ENCODE measurements around the gene C6orf132. TPM values are rescaled to one million over a fixed set of nuclear protein-coding genes. Genes with fewer than 3 reads are reported as not detected.

C6orf132 gene
- total RNA-seq, 4 donors from 2014 or later, result 0.22 to 4.7 (median 2.2) TPM

- 33 to 39% methylated on average over 7 of the region's 7 CpGs for WGBS, 2 donors
- Histone ChIP-seq H3K4me1 (no peaks in the 10 kb centered on the region), H3K36me3 (peaks cover 0 to 93% (median 0%) of the 10 kb centered on the region in 3 donors), H3K27ac (no peak overlapping the region), H3K27me3 (no peaks in the 10 kb centered on the region), H3K9me3 (no peaks in the 10 kb centered on the region), H3K4me3 (no peak overlapping the region)
- TF ChIP-seq POLR2A (IDR thresholded peaks at IDR 0.05), result no peak
- TF ChIP-seq CTCF (IDR thresholded peaks at IDR 0.05), result peak; percentile 65 to 72 (median 69)
- peak; percentile 60 to 85 for DNase-seq (ENCODE audit: low spot score in 2 of 2)
Measured at GRCh38 chr6:42075159-42075838, 67.1 kb downstream of the C6orf132 start.

- no peak for DNase-seq (ENCODE audit: low spot score in 2 of 2)
- Histone ChIP-seq H3K27ac (no peak overlapping the region), H3K4me1 (no peaks in the 10 kb centered on the region), H3K4me3 (no peak overlapping the region), H3K27me3 (no peaks in the 10 kb centered on the region), H3K9me3 (no peaks in the 10 kb centered on the region), H3K36me3 (peaks cover 0 to 93% (median 9%) of the 10 kb centered on the region in 3 donors)
- TF ChIP-seq POLR2A (IDR thresholded peaks at IDR 0.05) (no peak), CTCF (IDR thresholded peaks at IDR 0.05) (no peak), EP300 (IDR thresholded peaks at IDR 0.05) (no peak)
- 88 to 93% methylated on average over 2 of the region's 2 CpGs for WGBS, 2 donors
Measured at GRCh38 chr6:42073287-42073686, 69.1 kb downstream of the C6orf132 start.

GRCh38 chr6:42071881-42072583 lies 70.4 kb downstream of the C6orf132 start:
- no peak for DNase-seq (ENCODE audit: low spot score in 2 of 2)
- H3K9me3 ChIP-seq, result no peaks in the 10 kb centered on the region
- H3K4me3 ChIP-seq, result no peak overlapping the region
- WGBS, 2 donors, result 66 to 73% methylated on average over 6 of the region's 6 CpGs
- H3K36me3 ChIP-seq, result peaks cover 0 to 93% (median 12%) of the 10 kb centered on the region in 3 donors
- H3K27me3 ChIP-seq, result no peaks in the 10 kb centered on the region
- TF ChIP-seq POLR2A (IDR thresholded peaks at IDR 0.05), result no peak
- TF ChIP-seq EP300 (IDR thresholded peaks at IDR 0.05), result no peak
- no peak for TF ChIP-seq CTCF (IDR thresholded peaks at IDR 0.05)
- H3K27ac ChIP-seq, result no peak overlapping the region
- H3K4me1 ChIP-seq, result no peaks in the 10 kb centered on the region

- 92 to 95% methylated on average over 5 of the region's 5 CpGs for WGBS, 2 donors
- H3K36me3 ChIP-seq, result peaks cover 0 to 100% (median 21%) of the 10 kb centered on the region in 3 donors
Measured at GRCh38 chr6:42068872-42069522, 73.4 kb downstream of the C6orf132 start.

More at GRCh38 chr6:42068872-42069522, 73.4 kb downstream of the C6orf132 start:
- Histone ChIP-seq H3K27ac (no peak overlapping the region), H3K27me3 (no peaks in the 10 kb centered on the region), H3K4me3 (no peak overlapping the region), H3K4me1 (no peaks in the 10 kb centered on the region), H3K9me3 (no peaks in the 10 kb centered on the region)
- DNase-seq (ENCODE audit: low spot score in 2 of 2), result no peak
- TF ChIP-seq EP300 (IDR thresholded peaks at IDR 0.05) (no peak), POLR2A (IDR thresholded peaks at IDR 0.05) (no peak), CTCF (IDR thresholded peaks at IDR 0.05) (no peak)
